Measurements from ENCODE around the gene CARHSP1. TPM values are rescaled to one million over a fixed set of nuclear protein-coding genes. Genes with fewer than 3 reads are reported as not detected.
"Not testable (repeated sequence)": the region's sequence is repeated elsewhere in the genome, so short reads cannot be mapped to it uniquely, and the experiment has no call there.

The CARHSP1 gene
- total RNA-seq, 1 donor from 2014 or later = 113 TPM

- no peak overlapping the region for H3K4me3 ChIP-seq (ENCODE audit: low read depth, low read length)
- peak; percentile 65 for DNase-seq (ENCODE audit: low read depth)
- H3K36me3 ChIP-seq (ENCODE audit: control insufficient read depth, insufficient read depth, low read length) = no peaks in the 10 kb centered on the region
- no peak for TF ChIP-seq CTCF (IDR thresholded peaks at IDR 0.05; ENCODE audit: insufficient read depth, low read length, poor library complexity, severe bottlenecking)
- H3K27me3 ChIP-seq (ENCODE audit: control insufficient read depth, insufficient read depth, low read length) = no peaks in the 10 kb centered on the region
Observed at GRCh38 chr16:8878523-8878911, 9.7 kb upstream of the CARHSP1 start.

GRCh38 chr16:8877894-8878522 is 9.2 kb upstream of the CARHSP1 start:
- H3K4me3 ChIP-seq (ENCODE audit: low read depth, low read length) = no peak overlapping the region
- DNase-seq (ENCODE audit: low read depth) = no peak
- TF ChIP-seq CTCF (IDR thresholded peaks at IDR 0.05; ENCODE audit: insufficient read depth, low read length, poor library complexity, severe bottlenecking) = no peak
- no peaks in the 10 kb centered on the region for H3K27me3 ChIP-seq (ENCODE audit: control insufficient read depth, insufficient read depth, low read length)
- H3K36me3 ChIP-seq (ENCODE audit: control insufficient read depth, insufficient read depth, low read length) = no peaks in the 10 kb centered on the region

- H3K36me3 ChIP-seq (ENCODE audit: control insufficient read depth, insufficient read depth, low read length); H3K27me3 ChIP-seq (ENCODE audit: control insufficient read depth, insufficient read depth, low read length); DNase-seq (ENCODE audit: low read depth); H3K4me3 ChIP-seq (ENCODE audit: low read depth, low read length): not testable (repeated sequence)
Observed at GRCh38 chr16:8875317-8875716, 6.5 kb upstream of the CARHSP1 start.

GRCh38 chr16:8874388-8874787 is 5.6 kb upstream of the CARHSP1 start:
- no peak overlapping the region for H3K4me3 ChIP-seq (ENCODE audit: low read depth, low read length)
- no peak for DNase-seq (ENCODE audit: low read depth)
- TF ChIP-seq CTCF (IDR thresholded peaks at IDR 0.05; ENCODE audit: insufficient read depth, low read length, poor library complexity, severe bottlenecking) = no peak
- H3K27me3 ChIP-seq (ENCODE audit: control insufficient read depth, insufficient read depth, low read length) = no peaks in the 10 kb centered on the region
- no peaks in the 10 kb centered on the region for H3K36me3 ChIP-seq (ENCODE audit: control insufficient read depth, insufficient read depth, low read length)

DNA sequence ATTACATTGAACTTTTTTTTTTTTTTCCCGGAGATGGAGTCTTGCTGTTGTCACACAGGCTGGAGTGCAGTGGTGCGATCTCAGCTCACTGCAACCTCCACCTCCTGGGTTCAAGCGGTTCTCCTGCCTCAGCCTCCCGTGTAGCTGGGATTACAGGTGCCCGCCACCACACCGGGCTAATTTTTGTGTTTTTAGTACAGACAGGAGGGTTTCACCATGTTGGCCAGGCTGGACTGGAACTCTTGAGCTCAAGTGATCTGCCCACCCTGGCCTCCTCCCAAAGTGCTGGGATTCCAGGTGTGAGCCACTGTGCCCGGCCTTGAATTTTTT is 5.0 kb upstream of the CARHSP1 start:
- not testable (repeated sequence) for H3K27me3 ChIP-seq (ENCODE audit: control insufficient read depth, insufficient read depth, low read length); H3K4me3 ChIP-seq (ENCODE audit: low read depth, low read length); H3K36me3 ChIP-seq (ENCODE audit: control insufficient read depth, insufficient read depth, low read length); DNase-seq (ENCODE audit: low read depth)

- DNase-seq (ENCODE audit: low read depth) = no peak
- Histone ChIP-seq H3K27me3 (ENCODE audit: control insufficient read depth, insufficient read depth, low read length) (no peaks in the 10 kb centered on the region), H3K36me3 (ENCODE audit: control insufficient read depth, insufficient read depth, low read length) (no peaks in the 10 kb centered on the region), H3K4me3 (ENCODE audit: low read depth, low read length) (no peak overlapping the region)
- TF ChIP-seq CTCF (IDR thresholded peaks at IDR 0.05; ENCODE audit: insufficient read depth, low read length, poor library complexity, severe bottlenecking) = no peak
Observed at GRCh38 chr16:8872967-8873865, 4.4 kb upstream of the CARHSP1 start.

DNA sequence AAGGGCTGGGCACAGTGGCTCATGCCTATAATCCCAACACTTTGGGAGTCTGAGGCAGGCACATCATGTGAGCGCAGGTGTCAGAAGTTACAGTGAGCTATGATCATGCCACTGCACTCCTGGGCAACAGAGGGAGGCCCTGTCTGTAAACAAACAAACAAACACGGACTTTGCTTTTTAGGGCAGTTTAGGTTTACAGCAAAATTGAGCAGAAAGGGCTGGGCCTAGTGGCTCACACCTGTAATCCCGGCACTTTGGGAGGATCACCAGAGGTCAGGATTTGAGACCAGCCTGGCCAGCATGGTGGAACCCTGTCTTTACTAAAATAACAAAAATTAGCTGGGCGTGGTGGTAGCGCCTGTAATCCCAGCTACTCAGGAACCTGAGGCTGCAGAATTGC is 3.3 kb upstream of the CARHSP1 start:
- H3K27me3 ChIP-seq (ENCODE audit: control insufficient read depth, insufficient read depth, low read length) = no peaks in the 10 kb centered on the region
- DNase-seq (ENCODE audit: low read depth) = no peak
- no peaks in the 10 kb centered on the region for H3K36me3 ChIP-seq (ENCODE audit: control insufficient read depth, insufficient read depth, low read length)
- no peak overlapping the region for H3K4me3 ChIP-seq (ENCODE audit: low read depth, low read length)
- no peak for TF ChIP-seq CTCF (IDR thresholded peaks at IDR 0.05; ENCODE audit: insufficient read depth, low read length, poor library complexity, severe bottlenecking)

- H3K4me3 ChIP-seq (ENCODE audit: low read depth, low read length); H3K36me3 ChIP-seq (ENCODE audit: control insufficient read depth, insufficient read depth, low read length): not testable (repeated sequence)
Observed at GRCh38 chr16:8869988-8870241, 1.1 kb upstream of the CARHSP1 start.

More at GRCh38 chr16:8869988-8870241, 1.1 kb upstream of the CARHSP1 start:
- not testable (repeated sequence) for DNase-seq (ENCODE audit: low read depth); H3K27me3 ChIP-seq (ENCODE audit: control insufficient read depth, insufficient read depth, low read length)
